ENCODE measurements around the gene ZNF823. TPM values are rescaled to one million over a fixed set of nuclear protein-coding genes. Genes with fewer than 3 reads are reported as not detected.

The ZNF823 gene
- total and polyA plus RNA-seq, 2 of the 4 experiments (the other 2 are of a cell fraction) = 2.2 to 9.3 TPM

- Histone ChIP-seq H4K8ac (ENCODE audit: low read depth in 2 of 2, low read length in 2 of 2) (no peak overlapping the region), H2AK5ac (ENCODE audit: low read depth, low read length) (no peak overlapping the region), H2BK120ac (ENCODE audit: low read depth, low read length) (no peak overlapping the region), H3K9me3 (ENCODE audit: control insufficient read depth, insufficient read depth, low read length) (0 out of 2 replicates have a peak, but pooled peaks cover 1% of the 10 kb centered on the region), H3K23ac (ENCODE audit: low read depth, low read length) (no peak overlapping the region), H3K79me1 (ENCODE audit: low read depth in 1 of 2, low read length in 2 of 2) (peaks cover 0 to 7% of the 10 kb centered on the region in 2 experiments; a peak in 3 of 4 replicates), H2AFZ (replicated peaks; ENCODE audit: low read length, poor library complexity) (no peak overlapping the region), H3K9ac (ENCODE audit: low read depth, low read length) (no peak overlapping the region), H3K4me2 (ENCODE audit: low read depth, low read length) (no peak overlapping the region), H4K91ac (ENCODE audit: insufficient read depth, low read depth, low read length) (no peak overlapping the region), H4K5ac (ENCODE audit: low read depth, low read length) (no peak overlapping the region), H3K4me1 (ENCODE audit: control insufficient read depth, insufficient read depth, low read length) (no peaks in the 10 kb centered on the region; the same call in 1 of the 2 replicates), H3K56ac (ENCODE audit: extremely low read depth, insufficient read depth, low read length) (no peak overlapping the region), H4K20me1 (ENCODE audit: insufficient read depth, low read length) (0 out of 2 replicates have a peak, but pooled peaks cover 3% of the 10 kb centered on the region), H2BK20ac (ENCODE audit: low read depth, low read length) (no peak overlapping the region), H3K4me3 (ENCODE audit: insufficient read depth, low read depth, low read length) (no peak overlapping the region), H3K14ac (replicated peaks; ENCODE audit: low read depth, low read length) (no peak overlapping the region), H3K27me3 (ENCODE audit: control insufficient read depth, insufficient read depth, low read length) (no peaks in the 10 kb centered on the region), H3K9me1 (ENCODE audit: insufficient read depth, low read length) (no peaks in the 10 kb centered on the region), H3K36me3 (ENCODE audit: control insufficient read depth, insufficient read depth, low read length) (no peaks in the 10 kb centered on the region), H2BK15ac (ENCODE audit: low read depth, low read length) (no peak overlapping the region), H3K4ac (ENCODE audit: low read depth, low read length) (no peak overlapping the region), H3K27ac (ENCODE audit: insufficient read depth, low read length) (no peak overlapping the region), H3K18ac (ENCODE audit: low read depth, low read length) (no peak overlapping the region), H2AK9ac (replicated peaks; ENCODE audit: low read depth, low read length, poor library complexity) (no peak overlapping the region), H2BK5ac (ENCODE audit: low read depth, low read length, poor library complexity, severe bottlenecking) (no peak overlapping the region)
- TF ChIP-seq MXI1 (IDR thresholded peaks at IDR 0.05; ENCODE audit: borderline replicate concordance, low read depth, low read length) = no peak
- TF ChIP-seq CHD1 (IDR thresholded peaks at IDR 0.05; ENCODE audit: low read depth, low read length) = no peak
- TF ChIP-seq SMC3 (IDR thresholded peaks at IDR 0.05; ENCODE audit: low read depth, low read length) = no peak
- TF ChIP-seq RFX5 (IDR thresholded peaks at IDR 0.05; ENCODE audit: low read depth, low read length) = no peak
- no peak for TF ChIP-seq MAFK (IDR thresholded peaks at IDR 0.05; ENCODE audit: low read depth, low read length)
- TF ChIP-seq RAD21 (IDR thresholded peaks at IDR 0.05; ENCODE audit: low read length) = no peak
- no peak for TF ChIP-seq RCOR1 (IDR thresholded peaks at IDR 0.05; ENCODE audit: insufficient replicate concordance, low read length)
- no peak for TF ChIP-seq FOS (IDR thresholded peaks at IDR 0.05; ENCODE audit: low read depth, low read length)
- TF ChIP-seq ELK1 (IDR thresholded peaks at IDR 0.05; ENCODE audit: borderline replicate concordance, low read depth, low read length) = no peak
- TF ChIP-seq CTCF (conservative IDR thresholded peaks at IDR 0.05; ENCODE audit: low read depth, low read length) = no peak
- no peak for TF ChIP-seq MAZ (IDR thresholded peaks at IDR 0.05; ENCODE audit: borderline replicate concordance, low read depth, low read length)
- no peak for TF ChIP-seq USF2 (IDR thresholded peaks at IDR 0.05; ENCODE audit: low read depth, low read length)
- no peak for TF ChIP-seq CEBPB (IDR thresholded peaks at IDR 0.05; ENCODE audit: low read depth, low read length)
- no peak for TF ChIP-seq POLR2A (IDR thresholded peaks at IDR 0.05; ENCODE audit: low read depth, low read length)
- no peak for TF ChIP-seq NFE2L2 (IDR thresholded peaks at IDR 0.05; ENCODE audit: low read depth, low read length)
- TF ChIP-seq BHLHE40 (IDR thresholded peaks at IDR 0.05; ENCODE audit: low read depth, low read length) = no peak
- no peak for ATAC-seq (ENCODE audit: low read depth)
- POLR2A ChIA-PET (ENCODE audit: unreplicated experiment) = no interaction called here
- DNase-seq = no peak
- CTCF ChIA-PET = interaction anchor here (0.6 kb wide), 1 partner anchor 493 kb away, joined by 3 read pairs; no protein-coding TSS in a partner anchor
- no CpG with 5 or more reads among the region's 3 CpGs for WGBS, 2 experiments (ENCODE audit: extremely low coverage in 2 of 2, insufficient read length in 1 of 2)
- in situ Hi-C loops (cut with MboI; ENCODE audit: low sequenced_read_pairs) (no loop called here), intact Hi-C loops (cut with micrococcal nuclease) (no loop called here), dilution Hi-C loops (cut with HindIII; ENCODE audit: low sequenced_read_pairs, unreplicated experiment) (no loop called here)
- no TSS peak for BruUV-seq (replicated peaks)
Measured at GRCh38 chr19:11763117-11763516, 24.4 kb upstream of the ZNF823 start.
